Activated T-helper 17 cell treated with anti-CD3 and anti-CD28 coated beads, Interleukin-2, amount 50 U/mL, for 72 hours (primary cell): Measurements from ENCODE around the gene GEMIN2. TPM values are rescaled to one million over a fixed set of nuclear protein-coding genes. Genes with fewer than 3 reads are reported as not detected.
A peak's percentile ranks its signal among the peaks of the same experiment; 100 is the strongest.
"Not testable (repeated sequence)": the region's sequence is repeated elsewhere in the genome, so short reads cannot be mapped to it uniquely, and the experiment has no call there.

ENCODE experiments used
- ATAC-seq: fragments of 150-1000 bp; cut with Tn5 transposase; replicated peaks from 2 replicates; pipeline ENCODE4 v1.10.0; 2021; ENCODE audit warnings: mild to moderate bottlenecking, moderate library complexity
- H3K27ac Mint-ChIP-seq: one replicate; pipeline ENCODE4 v1.8.0; 2022; ENCODE audit warnings: mixed read lengths
- H3K27me3 Mint-ChIP-seq: one replicate; pipeline ENCODE4 v1.8.0; 2022; ENCODE audit warnings: mixed read lengths
- H3K36me3 Mint-ChIP-seq: one replicate; pipeline ENCODE4 v1.8.0; 2022; ENCODE audit warnings: low read depth, mild to moderate bottlenecking, mixed read lengths
- H3K4me1 Mint-ChIP-seq: one replicate; pipeline ENCODE4 v1.8.0; 2022; ENCODE audit warnings: mixed read lengths
- H3K4me3 Mint-ChIP-seq: one replicate; pipeline ENCODE4 v1.8.0; 2022; ENCODE audit warnings: mild to moderate bottlenecking, mixed read lengths
- H3K9me3 Mint-ChIP-seq: one replicate; pipeline ENCODE4 v1.8.0; 2022; ENCODE audit warnings: mixed read lengths
- total RNA-seq, 2 donors: library from RNA; stranded (reverse); gene quantifications; one replicate each; pipeline ENCODE4 v1.2.3, GENCODE V29; 2022

GEMIN2 gene
- total RNA-seq, 2 donors from 2014 or later, result 20.8 to 22.3 TPM

- Mint-ChIP-seq H3K4me1 (peaks cover 23% of the 10 kb centered on the region), H3K27ac (peak overlapping the region; percentile 86)
- peak; percentile 25 for ATAC-seq
Observed at GRCh38 chr14:39102265-39102968, 11.7 kb upstream of the GEMIN2 start.

DNA sequence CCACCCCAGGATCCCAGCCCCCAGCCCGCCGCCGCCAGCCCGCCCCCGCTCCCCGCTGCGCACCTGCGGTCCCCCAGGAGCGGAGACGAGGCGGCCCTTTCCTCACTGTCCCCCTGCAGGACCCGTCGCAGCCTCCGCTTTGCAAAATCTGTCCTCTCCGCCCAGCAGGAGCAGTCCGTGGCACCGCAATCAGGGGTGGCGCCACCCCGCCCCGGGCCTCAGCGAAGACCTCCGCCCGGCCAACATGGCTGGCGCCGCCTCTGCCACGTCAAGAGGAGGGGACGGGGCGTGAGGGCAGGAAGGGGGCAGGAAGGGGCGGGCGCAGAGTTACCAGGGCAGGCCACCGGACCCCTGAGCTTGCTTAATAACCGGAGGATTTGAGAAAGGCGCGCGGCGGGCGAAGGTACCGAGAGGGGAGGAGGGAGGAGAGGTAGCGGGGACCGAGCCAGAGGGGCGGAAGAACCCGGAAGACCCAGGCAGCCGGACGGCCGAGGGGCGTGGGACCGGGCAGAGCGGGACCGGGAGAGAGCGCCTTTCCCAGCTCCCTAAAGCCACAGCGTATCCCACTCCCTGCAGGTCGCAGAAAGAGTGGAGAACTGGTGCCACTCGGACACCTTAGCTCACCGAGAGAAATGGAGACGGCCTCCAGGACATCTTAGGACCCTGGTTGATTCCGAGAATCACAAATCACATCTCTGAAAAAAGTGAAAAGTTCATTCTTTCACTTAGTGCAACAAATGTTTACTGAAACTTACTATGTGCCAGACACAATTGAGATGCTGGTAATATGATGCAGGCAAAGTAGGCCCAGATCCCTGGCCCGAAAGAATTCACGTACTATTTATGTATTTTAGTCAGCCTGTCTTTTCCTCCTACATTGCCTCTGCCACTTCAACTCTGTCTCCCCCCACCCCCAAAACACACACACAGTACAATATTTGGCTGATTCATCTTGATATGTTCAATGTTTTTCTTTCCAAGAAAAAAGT is 10.9 kb upstream of the GEMIN2 start, which contains the start of gene SEC23A:
Gene SEC23A, minus strand, starts transcription at position 267 of the 989 bp plus-strand sequence. CDS start 7,117 bp downstream, outside the sequence.
- H3K27ac Mint-ChIP-seq, result peak within 1 kb of the TSS; percentile 86
- peaks cover 31% of the 10 kb centered on the region for H3K36me3 Mint-ChIP-seq
- no peaks in the 10 kb centered on the region for H3K27me3 Mint-ChIP-seq
- peak within 1 kb of the TSS; percentile 86 for H3K4me3 Mint-ChIP-seq
- H3K4me1 Mint-ChIP-seq, result peaks cover 21% of the 10 kb centered on the region
- peak; percentile 95 for ATAC-seq
- H3K9me3 Mint-ChIP-seq, result no peaks in the 10 kb centered on the region

More at GRCh38 chr14:39102265-39102968, 11.7 kb upstream of the GEMIN2 start:
- Mint-ChIP-seq H3K9me3 (no peaks in the 10 kb centered on the region), H3K4me3 (peak overlapping the region; percentile 86), H3K27me3 (no peaks in the 10 kb centered on the region), H3K36me3 (peaks cover 32% of the 10 kb centered on the region)

DNA sequence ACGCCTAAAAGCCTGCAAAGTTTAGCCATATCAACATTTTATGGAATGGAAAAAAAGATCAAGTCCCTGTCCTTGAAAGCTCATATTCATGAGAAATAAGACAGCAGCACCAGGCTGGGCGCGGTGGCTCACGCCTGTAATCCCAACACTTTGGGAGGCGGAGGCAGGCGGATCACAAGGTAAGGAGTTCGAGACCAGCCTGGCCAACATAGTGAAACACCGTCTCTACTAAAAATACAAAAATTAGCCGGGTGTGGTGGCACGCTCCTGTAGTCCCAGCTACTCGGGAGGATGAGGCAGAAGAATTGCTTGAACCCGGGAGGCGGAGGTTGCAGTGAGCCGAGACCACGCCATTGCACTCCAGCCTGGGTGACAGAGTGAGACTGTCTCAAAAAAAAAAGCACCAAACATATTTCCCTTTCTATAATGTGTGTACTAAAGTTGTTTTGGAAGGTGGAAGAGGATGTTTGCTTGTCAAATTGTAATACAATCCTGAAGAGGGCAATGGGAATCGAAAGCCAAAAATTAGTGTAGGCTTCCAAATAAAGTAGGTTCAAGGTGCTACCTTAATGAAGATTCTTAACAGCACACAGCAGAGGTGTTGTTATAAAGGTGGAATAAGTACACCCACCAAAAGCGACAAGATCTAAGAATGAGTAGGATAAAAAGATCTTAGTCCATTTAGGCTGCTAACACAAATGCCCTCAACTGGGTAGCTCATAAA is 9.9 kb upstream of the GEMIN2 start:
- Mint-ChIP-seq H3K4me1 (peaks cover 21% of the 10 kb centered on the region), H3K27ac (peak overlapping the region; percentile 86), H3K4me3 (peak overlapping the region; percentile 86), H3K36me3 (peaks cover 31% of the 10 kb centered on the region)
- H3K27me3 Mint-ChIP-seq, H3K9me3 Mint-ChIP-seq, ATAC-seq: not testable (repeated sequence)

GRCh38 chr14:39107591-39107996 is 6.5 kb upstream of the GEMIN2 start:
- Mint-ChIP-seq H3K27me3 (no peaks in the 10 kb centered on the region), H3K9me3 (no peaks in the 10 kb centered on the region), H3K36me3 (peaks cover 5% of the 10 kb centered on the region), H3K4me1 (peaks cover 15% of the 10 kb centered on the region), H3K27ac (no peak overlapping the region), H3K4me3 (peak overlapping the region; percentile 9)
- peak; percentile 28 for ATAC-seq

DNA sequence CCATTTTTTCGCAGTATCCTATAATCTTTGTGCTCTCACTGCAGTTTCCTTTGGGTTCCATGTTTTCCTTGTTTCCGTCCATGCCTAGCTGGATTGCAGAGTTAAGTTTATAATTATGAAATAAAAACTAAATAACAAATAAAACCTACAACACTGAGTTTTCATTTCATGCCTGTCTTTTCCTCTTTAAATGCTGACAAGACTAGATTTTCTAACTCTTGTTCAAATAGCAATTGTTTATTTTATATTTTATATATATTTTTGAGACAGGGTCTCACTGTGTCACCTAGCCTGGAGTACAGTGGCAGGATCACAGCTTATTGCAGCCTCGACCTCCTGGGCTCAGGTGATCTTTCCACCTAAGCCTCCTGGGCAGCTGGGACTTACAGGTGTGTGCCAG is 5.3 kb upstream of the GEMIN2 start:
- ATAC-seq, result no peak
- peaks cover 14% of the 10 kb centered on the region for H3K4me1 Mint-ChIP-seq

DNA sequence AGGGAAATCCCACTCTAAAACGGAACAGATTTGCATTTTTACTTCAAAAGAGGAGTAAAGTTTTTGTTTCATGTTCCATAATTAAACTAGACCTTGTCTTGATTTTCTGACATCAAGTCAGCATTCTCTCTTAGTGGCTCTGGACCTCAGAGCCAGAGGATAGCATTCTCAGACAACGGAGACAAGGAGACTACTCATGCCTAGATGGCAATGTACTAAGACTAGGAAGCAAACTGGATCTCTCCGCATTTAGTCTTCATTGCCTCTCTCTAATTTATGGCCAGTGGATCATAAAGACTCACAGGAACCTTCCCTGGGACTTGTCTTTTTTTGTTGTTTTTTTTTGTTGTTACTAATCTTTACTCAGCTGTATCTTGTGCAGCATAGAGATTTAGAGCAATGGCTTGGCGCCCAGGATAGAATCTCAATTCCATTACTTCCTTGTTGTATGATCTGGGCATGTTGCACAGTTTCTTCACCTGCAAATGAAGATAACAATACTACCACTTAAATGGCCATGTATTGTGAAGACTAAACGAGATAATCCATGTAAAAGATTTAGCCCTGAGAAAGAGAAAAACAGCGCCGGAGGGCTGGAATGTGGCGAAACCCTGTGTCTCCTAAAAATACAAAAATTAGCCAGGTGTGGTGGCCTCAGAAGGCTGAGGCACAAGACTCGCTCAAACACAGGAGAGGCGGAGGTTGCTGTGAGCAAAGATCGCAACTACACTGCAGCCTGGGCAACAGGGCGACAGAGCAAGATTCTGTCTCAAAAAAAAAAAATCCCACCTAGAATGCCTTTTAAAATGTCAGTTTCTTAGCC is 4.0 kb upstream of the GEMIN2 start:
- Mint-ChIP-seq H3K4me1 (peaks cover 14% of the 10 kb centered on the region), H3K36me3 (peaks cover 7% of the 10 kb centered on the region), H3K27ac (no peak overlapping the region), H3K27me3 (no peaks in the 10 kb centered on the region), H3K4me3 (no peak overlapping the region), H3K9me3 (no peaks in the 10 kb centered on the region)
- ATAC-seq, result no peak

More for the DNA sequence above, 5.3 kb upstream of the GEMIN2 start:
- H3K27me3 Mint-ChIP-seq, result no peaks in the 10 kb centered on the region
- no peak overlapping the region for H3K4me3 Mint-ChIP-seq
- H3K27ac Mint-ChIP-seq, result no peak overlapping the region
- H3K36me3 Mint-ChIP-seq, result peaks cover 3% of the 10 kb centered on the region
- H3K9me3 Mint-ChIP-seq, result no peaks in the 10 kb centered on the region

GRCh38 chr14:39113685-39114072 is 444 bp upstream of the GEMIN2 start:
- Mint-ChIP-seq H3K9me3 (no peaks in the 10 kb centered on the region), H3K4me1 (peaks cover 7% of the 10 kb centered on the region), H3K27me3 (no peaks in the 10 kb centered on the region), H3K4me3 (peak overlapping the region; percentile 100), H3K27ac (peak overlapping the region; percentile 97), H3K36me3 (peaks cover 29% of the 10 kb centered on the region)
- ATAC-seq, result no peak

DNA sequence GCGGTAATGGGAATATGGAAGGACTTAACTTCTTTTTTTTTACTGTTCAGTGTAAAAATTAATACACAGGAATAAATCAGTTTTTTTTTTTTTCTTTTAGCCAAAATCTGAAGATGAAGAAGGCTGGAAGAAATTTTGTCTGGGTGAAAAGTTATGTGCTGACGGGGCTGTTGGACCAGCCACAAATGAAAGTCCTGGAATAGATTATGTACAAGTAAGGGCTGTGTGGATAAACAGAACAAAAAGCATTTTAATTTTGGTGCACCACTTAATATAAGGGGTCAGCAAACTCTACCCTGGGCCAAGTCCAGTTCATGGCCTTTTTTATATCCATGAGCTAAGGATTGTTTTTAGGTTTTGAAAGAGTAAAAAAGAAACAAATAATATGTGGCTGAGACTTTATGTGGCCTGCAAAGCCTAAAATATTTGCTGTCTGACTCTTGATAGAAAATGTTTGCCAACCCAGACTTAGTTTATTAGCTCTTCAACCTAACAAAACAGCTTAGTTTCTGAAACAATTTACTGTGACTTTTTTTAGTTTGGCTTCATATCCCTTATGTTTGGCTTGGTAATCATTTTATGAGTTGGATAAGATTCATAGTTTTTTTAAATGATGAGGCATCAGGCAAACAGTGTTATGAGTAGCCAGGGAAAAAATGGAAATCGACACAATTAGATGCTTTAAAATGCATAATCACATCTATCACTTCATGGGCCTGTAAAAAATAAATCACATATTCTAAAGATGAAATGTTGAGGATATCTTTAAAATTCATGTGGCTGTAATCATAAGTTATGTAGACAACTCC is 8.4 kb downstream of the GEMIN2 start:
- H3K9me3 Mint-ChIP-seq, result no peaks in the 10 kb centered on the region

DNA sequence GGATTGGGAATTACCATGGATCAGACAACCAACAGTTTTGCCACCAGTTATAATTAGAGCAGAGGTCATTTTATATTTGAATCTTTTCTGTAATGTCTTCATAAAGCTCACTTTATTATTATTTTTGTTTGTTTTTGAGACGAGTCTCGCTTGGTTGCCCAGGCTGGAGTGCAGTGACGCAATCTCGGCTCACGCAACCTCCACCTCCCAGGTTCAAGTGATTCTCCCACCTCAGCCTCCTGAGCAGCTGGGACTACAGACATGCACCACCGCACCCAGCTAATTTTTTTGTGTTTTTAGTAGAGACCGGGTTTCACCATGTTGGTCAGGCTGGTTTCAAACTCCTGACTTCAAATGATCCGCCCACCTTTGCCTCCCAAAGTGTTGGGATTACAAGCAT is 23.7 kb downstream of the GEMIN2 start:
- not testable (repeated sequence) for H3K9me3 Mint-ChIP-seq, H3K4me3 Mint-ChIP-seq, H3K4me1 Mint-ChIP-seq, H3K27me3 Mint-ChIP-seq, ATAC-seq
- Mint-ChIP-seq H3K36me3 (peaks cover 89% of the 10 kb centered on the region), H3K27ac (peak overlapping the region; percentile 46)

More for the DNA sequence above, 8.4 kb downstream of the GEMIN2 start:
- H3K27ac Mint-ChIP-seq, result no peak overlapping the region
- H3K4me3 Mint-ChIP-seq, result no peak overlapping the region
- peaks cover 79% of the 10 kb centered on the region for H3K36me3 Mint-ChIP-seq
- ATAC-seq, result no peak
- no peaks in the 10 kb centered on the region for H3K4me1 Mint-ChIP-seq
- no peaks in the 10 kb centered on the region for H3K27me3 Mint-ChIP-seq

GRCh38 chr14:39138440-39138839 is 24.3 kb downstream of the GEMIN2 start:
- Mint-ChIP-seq H3K27ac (no peak overlapping the region), H3K4me3 (no peak overlapping the region), H3K27me3 (no peaks in the 10 kb centered on the region), H3K4me1 (peaks cover 5% of the 10 kb centered on the region), H3K36me3 (peaks cover 90% of the 10 kb centered on the region), H3K9me3 (peaks cover 4% of the 10 kb centered on the region)
- ATAC-seq, result no peak

GRCh38 chr14:39140170-39140569 is 26.0 kb downstream of the GEMIN2 start:
- peaks cover 5% of the 10 kb centered on the region for H3K4me1 Mint-ChIP-seq
- H3K27me3 Mint-ChIP-seq, result no peaks in the 10 kb centered on the region
- peaks cover 4% of the 10 kb centered on the region for H3K9me3 Mint-ChIP-seq
- peaks cover 72% of the 10 kb centered on the region for H3K36me3 Mint-ChIP-seq
- ATAC-seq, result no peak
- H3K4me3 Mint-ChIP-seq, result no peak overlapping the region
- H3K27ac Mint-ChIP-seq, result no peak overlapping the region

GRCh38 chr14:39141623-39142022 is 27.5 kb downstream of the GEMIN2 start:
- not testable (repeated sequence) for ATAC-seq, H3K9me3 Mint-ChIP-seq, H3K27ac Mint-ChIP-seq, H3K4me3 Mint-ChIP-seq, H3K4me1 Mint-ChIP-seq, H3K27me3 Mint-ChIP-seq
- H3K36me3 Mint-ChIP-seq, result peaks cover 59% of the 10 kb centered on the region

DNA sequence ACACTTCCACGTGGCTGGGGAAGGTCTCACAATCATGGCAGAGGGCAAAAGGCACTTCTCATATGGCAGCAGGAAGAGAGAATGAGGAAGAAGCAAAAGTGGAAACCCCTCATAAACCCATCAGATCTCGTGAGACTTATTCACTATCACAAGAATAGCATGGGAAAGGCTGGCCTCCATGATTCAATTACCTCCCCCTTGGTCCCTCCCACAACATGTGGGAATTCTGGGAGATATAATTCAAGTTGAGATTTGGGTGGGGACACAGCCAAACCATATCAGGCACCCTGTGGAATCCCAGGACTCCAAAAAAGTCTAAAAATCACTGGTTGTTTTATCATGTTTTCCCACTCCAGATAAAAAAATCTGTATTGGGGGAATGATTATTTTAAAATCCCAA is 29.1 kb downstream of the GEMIN2 start:
- not testable (repeated sequence) for H3K4me3 Mint-ChIP-seq, H3K4me1 Mint-ChIP-seq, ATAC-seq, H3K27me3 Mint-ChIP-seq, H3K9me3 Mint-ChIP-seq
- peaks cover 56% of the 10 kb centered on the region for H3K36me3 Mint-ChIP-seq
- H3K27ac Mint-ChIP-seq, result peak overlapping the region; percentile 3
